HEK293 (cell line): Measurements from ENCODE around the gene DLG2.

ENCODE experiments used
- CTCF ChIA-PET: fragments of 350-600 bp; formaldehyde crosslinking; extraction: SDS; loops from one replicate; lab custom pipeline; 2021; ENCODE audit warnings: antibody characterized with exemption; lab: Yijun Ruan, JAX
- POLR2A ChIA-PET: fragments of 300-600 bp; formaldehyde crosslinking; extraction: SDS; loops from one replicate; lab custom pipeline; 2020; ENCODE audit warnings: antibody characterized with exemption, inconsistent platforms; lab: Yijun Ruan, JAX
- H3K27ac ChIP-seq: fragments of 200-500 bp; sonication (Bioruptor generic); 2 replicates; pipeline ENCODE4 v1.5.1; 2014; ENCODE audit warnings: low read depth, low read length, control low read depth, inconsistent platforms; ENCODE audit errors: extremely low read depth
- H3K36me3 ChIP-seq, 2 experiments: fragments of 200-500 bp in 1 of 2; sonication (Bioruptor generic) in 1 of 2; 1 replicate in 1 of 2; 2 replicates in 1 of 2; pipeline ENCODE4 v1.5.1; 2014 to 2017; ENCODE audit warnings: inconsistent platforms in 2 of 2, low read length in 2 of 2; ENCODE audit not compliant: control insufficient read depth in 2 of 2, insufficient read depth in 1 of 2
- H3K4me1 ChIP-seq: fragments of 200-500 bp; sonication (Bioruptor generic); 2 replicates; pipeline ENCODE4 v1.5.1; 2014; ENCODE audit warnings: mild to moderate bottlenecking, low read length, inconsistent platforms; ENCODE audit not compliant: control insufficient read depth, insufficient read depth
- H3K4me3 ChIP-seq: 2 replicates; pipeline ENCODE4 v1.5.1; 2011; ENCODE audit warnings: low read depth, mild to moderate bottlenecking, control low read depth, low read length, moderate library complexity
- H3K9me3 ChIP-seq: fragments of 200-500 bp; sonication (Bioruptor generic); 2 replicates; pipeline ENCODE4 v1.5.1; 2014; ENCODE audit warnings: low read depth, low read length, inconsistent platforms; ENCODE audit not compliant: control insufficient read depth, insufficient read depth
- SCRT1 ChIP-seq: fragments of 450-650 bp; formaldehyde crosslinking; IDR thresholded peaks from 2 replicates; pipeline ENCODE4 v1.5.1; 2016; ENCODE audit warnings: missing biosample characterization, missing genetic modification characterization, borderline replicate concordance
- SCRT2 ChIP-seq: fragments of 450-650 bp; formaldehyde crosslinking; IDR thresholded peaks from 2 replicates; pipeline ENCODE4 v1.5.1; 2016; ENCODE audit warnings: missing biosample characterization, missing genetic modification characterization
- TCF7L2 ChIP-seq: IDR thresholded peaks from 2 replicates; pipeline ENCODE4 v1.6.1; 2011; ENCODE audit warnings: low read depth, mild to moderate bottlenecking, inconsistent platforms, low read length, moderate library complexity, borderline replicate concordance
- ZBTB17 ChIP-seq: fragments of 450-650 bp; formaldehyde crosslinking; IDR thresholded peaks from 2 replicates; pipeline ENCODE4 v1.5.1; 2016; ENCODE audit warnings: missing biosample characterization, missing genetic modification characterization
- ZBTB21 ChIP-seq: fragments of 450-650 bp; formaldehyde crosslinking; IDR thresholded peaks from 2 replicates; pipeline ENCODE4 v1.5.1; 2017; ENCODE audit warnings: missing biosample characterization, missing genetic modification characterization
- ZBTB48 ChIP-seq: fragments of 450-650 bp; formaldehyde crosslinking; IDR thresholded peaks from 2 replicates; pipeline ENCODE4 v1.5.1; 2016; ENCODE audit warnings: missing biosample characterization, missing genetic modification characterization
- ZNF174 ChIP-seq: fragments of 450-650 bp; formaldehyde crosslinking; IDR thresholded peaks from 2 replicates; pipeline ENCODE4 v1.5.0; 2017; ENCODE audit warnings: missing biosample characterization, mild to moderate bottlenecking, missing genetic modification characterization
- ZNF248 ChIP-seq: fragments of 450-650 bp; formaldehyde crosslinking; IDR thresholded peaks from 2 replicates; pipeline ENCODE4 v1.5.1; 2017; ENCODE audit warnings: missing biosample characterization, missing genetic modification characterization
- ZNF335 ChIP-seq: fragments of 450-650 bp; formaldehyde crosslinking; conservative IDR thresholded peaks from 2 replicates; pipeline ENCODE4 v1.5.1; 2016; ENCODE audit warnings: missing biosample characterization, missing genetic modification characterization
- ZNF341 ChIP-seq: fragments of 450-650 bp; formaldehyde crosslinking; IDR thresholded peaks from 2 replicates; pipeline ENCODE4; 2016; ENCODE audit warnings: low read depth, missing biosample characterization, missing genetic modification characterization
- ZNF548 ChIP-seq: fragments of 450-650 bp; formaldehyde crosslinking; IDR thresholded peaks from 2 replicates; pipeline ENCODE4 v1.5.1; 2016; ENCODE audit warnings: missing biosample characterization, missing genetic modification characterization
- TF ChIP-seq, protein P1 (sequence below): fragments of 450-650 bp; formaldehyde crosslinking; IDR thresholded peaks from 2 replicates; pipeline ENCODE4 v1.5.1; 2016; ENCODE audit warnings: missing biosample characterization, missing genetic modification characterization
- TF ChIP-seq, protein P2 (sequence below): fragments of 450-650 bp; formaldehyde crosslinking; IDR thresholded peaks from 2 replicates; pipeline ENCODE4 v1.5.1; 2016; ENCODE audit warnings: missing biosample characterization, missing genetic modification characterization
- TF ChIP-seq, protein P3 (sequence below): fragments of 450-650 bp; formaldehyde crosslinking; IDR thresholded peaks from 2 replicates; pipeline ENCODE4 v1.5.1; 2016; ENCODE audit warnings: missing biosample characterization, missing genetic modification characterization

Gene DLG2

DNA sequence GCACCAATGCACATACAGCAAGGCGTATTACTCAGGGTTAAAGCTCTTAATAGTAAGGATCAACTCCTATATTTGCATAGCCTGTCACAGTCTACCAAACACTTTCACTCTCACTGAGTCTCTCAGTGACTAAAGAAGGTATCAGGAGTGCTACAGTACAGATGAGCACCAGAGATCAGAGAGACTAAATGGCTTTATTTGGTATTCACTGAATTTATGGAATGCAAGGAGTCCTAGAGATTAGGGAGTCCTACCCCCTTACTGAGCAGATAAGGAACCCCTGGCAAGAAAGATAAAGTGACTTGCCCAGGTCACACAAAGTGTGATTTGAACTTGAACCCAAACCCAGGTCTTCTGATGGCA lies 1944.6 kb downstream of the DLG2 start (continued):
- TF ChIP-seq ZNF341 (no peak), ZBTB48 (no peak), ZNF335 (tag by site-specific recombination) (no peak), ZNF248 (tag by site-specific recombination) (no peak), SCRT2 (tag by site-specific recombination) (no peak), ZBTB21 (tag by site-specific recombination) (no peak), SCRT1 (tag by site-specific recombination) (no peak)
- TF ChIP-seq, all 188 proteins: peak for 0

DNA sequence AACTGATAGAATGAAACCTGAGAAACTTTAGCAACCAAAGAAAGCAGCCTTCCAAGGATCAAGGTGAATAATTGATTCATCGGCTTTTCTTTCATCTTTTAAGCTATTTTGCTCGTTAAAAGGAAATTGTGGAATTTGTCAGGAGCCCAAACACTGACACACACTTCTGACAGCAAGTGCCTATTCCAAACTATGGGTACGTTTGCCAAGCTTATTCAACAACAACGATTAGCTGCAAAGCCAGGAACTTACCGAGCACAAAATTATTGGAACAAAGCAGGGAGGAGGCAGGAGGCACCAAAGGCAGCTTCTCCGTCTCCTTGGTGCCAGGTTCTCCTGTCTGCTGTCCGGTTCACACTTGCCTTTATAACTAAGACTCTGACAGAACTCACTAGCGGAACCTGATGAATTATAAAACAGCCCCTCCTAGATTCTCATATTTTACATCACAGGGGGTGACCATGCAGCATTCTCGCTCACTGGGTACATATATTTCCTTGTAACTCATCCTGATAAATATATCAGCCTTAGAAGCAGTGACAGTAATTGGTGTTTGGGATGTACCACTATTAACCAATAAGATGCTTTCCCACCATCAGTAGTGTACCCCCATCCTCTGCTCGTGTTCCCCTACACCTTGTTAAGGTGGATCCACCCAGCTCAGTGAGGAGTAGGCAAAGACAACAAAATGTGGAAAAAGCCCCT lies 1945.1 kb downstream of the DLG2 start:
- CTCF ChIA-PET = interaction anchor here (1.2 to 2.1 kb wide), 4 partner anchors 11 to 432 kb away, joined by 3 to 5 read pairs (median 4); no protein-coding TSS in a partner anchor
- 0 out of 2 replicates have a peak, but pooled peaks cover 2% of the 10 kb centered on the region for H3K4me1 ChIP-seq

DNA sequence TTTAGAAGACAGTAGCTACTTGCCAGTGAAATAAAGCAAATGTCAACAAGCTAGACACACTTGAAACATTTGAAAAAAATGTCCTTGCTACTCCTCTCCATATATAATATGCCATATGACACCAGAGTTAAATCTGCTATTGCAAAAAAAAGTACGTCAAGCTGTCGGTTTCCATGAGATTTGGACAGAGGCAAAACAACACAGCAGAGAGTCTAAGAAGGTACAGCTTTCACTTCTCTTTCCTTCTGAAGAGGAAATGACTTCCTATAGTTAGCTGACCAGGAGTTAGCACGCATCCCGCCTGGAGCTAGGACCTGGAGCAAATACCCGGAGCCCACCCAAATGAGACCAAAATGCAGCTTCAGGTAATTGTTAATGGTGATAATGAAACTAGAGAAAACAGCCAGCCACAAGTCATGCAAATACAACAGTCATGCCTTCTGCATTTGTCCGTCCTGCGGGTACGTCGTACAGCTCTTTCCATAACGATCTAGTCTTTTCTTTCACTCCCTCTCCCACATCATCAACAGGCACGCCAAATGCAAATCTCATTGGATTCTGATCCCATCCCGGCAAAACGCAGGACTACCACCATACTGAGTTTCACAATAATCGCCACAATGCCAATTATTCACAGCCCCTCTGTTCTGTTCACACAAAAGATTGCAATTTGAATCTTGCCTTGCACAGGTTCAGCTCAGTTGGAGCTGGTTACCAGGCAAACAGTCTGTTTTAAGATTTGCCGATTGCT lies 1945.9 kb downstream of the DLG2 start:
- 0 out of 2 replicates have a peak, but pooled peaks cover 2% of the 10 kb centered on the region for H3K4me1 ChIP-seq
- H3K4me3 ChIP-seq = peak overlapping the region; percentile 27
- H3K9me3 ChIP-seq = no peaks in the 10 kb centered on the region
- H3K36me3 ChIP-seq = no peaks in the 10 kb centered on the region
- H3K27ac ChIP-seq = no peak overlapping the region
- ChIA-PET POLR2A (interaction anchor here (0.5 to 0.9 kb wide), 3 partner anchors 187 to 780 kb away, joined by 3 to 4 read pairs (median 3); partner anchors contain the start of genes CCDC90B and DDIAS), CTCF (interaction anchor here (0.6 to 2.1 kb wide), 4 partner anchors 10 to 519 kb away, joined by 3 to 5 read pairs (median 4); no protein-coding TSS in a partner anchor)
- TF ChIP-seq, protein P1, sequence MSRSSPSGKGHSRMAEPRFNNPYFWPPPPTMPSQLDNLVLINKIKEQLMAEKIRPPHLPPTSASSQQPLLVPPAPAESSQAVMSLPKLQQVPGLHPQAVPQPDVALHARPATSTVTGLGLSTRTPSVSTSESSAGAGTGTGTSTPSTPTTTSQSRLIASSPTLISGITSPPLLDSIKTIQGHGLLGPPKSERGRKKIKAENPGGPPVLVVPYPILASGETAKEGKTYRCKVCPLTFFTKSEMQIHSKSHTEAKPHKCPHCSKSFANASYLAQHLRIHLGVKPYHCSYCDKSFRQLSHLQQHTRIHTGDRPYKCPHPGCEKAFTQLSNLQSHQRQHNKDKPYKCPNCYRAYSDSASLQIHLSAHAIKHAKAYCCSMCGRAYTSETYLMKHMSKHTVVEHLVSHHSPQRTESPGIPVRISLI (tag by site-specific recombination) = 0 out of 2 replicates have a peak, but pooled peaks have one; percentile 7
- TF ChIP-seq ZBTB48 (no peak), ZBTB17 (tag by site-specific recombination) (peak; percentile 75), ZNF548 (tag by site-specific recombination) (no peak), ZNF335 (tag by site-specific recombination) (peak; percentile 90), SCRT1 (tag by site-specific recombination) (0 out of 2 replicates have a peak, but pooled peaks have one; percentile 10)
- TF ChIP-seq, protein P2, sequence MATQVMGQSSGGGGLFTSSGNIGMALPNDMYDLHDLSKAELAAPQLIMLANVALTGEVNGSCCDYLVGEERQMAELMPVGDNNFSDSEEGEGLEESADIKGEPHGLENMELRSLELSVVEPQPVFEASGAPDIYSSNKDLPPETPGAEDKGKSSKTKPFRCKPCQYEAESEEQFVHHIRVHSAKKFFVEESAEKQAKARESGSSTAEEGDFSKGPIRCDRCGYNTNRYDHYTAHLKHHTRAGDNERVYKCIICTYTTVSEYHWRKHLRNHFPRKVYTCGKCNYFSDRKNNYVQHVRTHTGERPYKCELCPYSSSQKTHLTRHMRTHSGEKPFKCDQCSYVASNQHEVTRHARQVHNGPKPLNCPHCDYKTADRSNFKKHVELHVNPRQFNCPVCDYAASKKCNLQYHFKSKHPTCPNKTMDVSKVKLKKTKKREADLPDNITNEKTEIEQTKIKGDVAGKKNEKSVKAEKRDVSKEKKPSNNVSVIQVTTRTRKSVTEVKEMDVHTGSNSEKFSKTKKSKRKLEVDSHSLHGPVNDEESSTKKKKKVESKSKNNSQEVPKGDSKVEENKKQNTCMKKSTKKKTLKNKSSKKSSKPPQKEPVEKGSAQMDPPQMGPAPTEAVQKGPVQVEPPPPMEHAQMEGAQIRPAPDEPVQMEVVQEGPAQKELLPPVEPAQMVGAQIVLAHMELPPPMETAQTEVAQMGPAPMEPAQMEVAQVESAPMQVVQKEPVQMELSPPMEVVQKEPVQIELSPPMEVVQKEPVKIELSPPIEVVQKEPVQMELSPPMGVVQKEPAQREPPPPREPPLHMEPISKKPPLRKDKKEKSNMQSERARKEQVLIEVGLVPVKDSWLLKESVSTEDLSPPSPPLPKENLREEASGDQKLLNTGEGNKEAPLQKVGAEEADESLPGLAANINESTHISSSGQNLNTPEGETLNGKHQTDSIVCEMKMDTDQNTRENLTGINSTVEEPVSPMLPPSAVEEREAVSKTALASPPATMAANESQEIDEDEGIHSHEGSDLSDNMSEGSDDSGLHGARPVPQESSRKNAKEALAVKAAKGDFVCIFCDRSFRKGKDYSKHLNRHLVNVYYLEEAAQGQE = peak; percentile 80
- TF ChIP-seq, protein P3, sequence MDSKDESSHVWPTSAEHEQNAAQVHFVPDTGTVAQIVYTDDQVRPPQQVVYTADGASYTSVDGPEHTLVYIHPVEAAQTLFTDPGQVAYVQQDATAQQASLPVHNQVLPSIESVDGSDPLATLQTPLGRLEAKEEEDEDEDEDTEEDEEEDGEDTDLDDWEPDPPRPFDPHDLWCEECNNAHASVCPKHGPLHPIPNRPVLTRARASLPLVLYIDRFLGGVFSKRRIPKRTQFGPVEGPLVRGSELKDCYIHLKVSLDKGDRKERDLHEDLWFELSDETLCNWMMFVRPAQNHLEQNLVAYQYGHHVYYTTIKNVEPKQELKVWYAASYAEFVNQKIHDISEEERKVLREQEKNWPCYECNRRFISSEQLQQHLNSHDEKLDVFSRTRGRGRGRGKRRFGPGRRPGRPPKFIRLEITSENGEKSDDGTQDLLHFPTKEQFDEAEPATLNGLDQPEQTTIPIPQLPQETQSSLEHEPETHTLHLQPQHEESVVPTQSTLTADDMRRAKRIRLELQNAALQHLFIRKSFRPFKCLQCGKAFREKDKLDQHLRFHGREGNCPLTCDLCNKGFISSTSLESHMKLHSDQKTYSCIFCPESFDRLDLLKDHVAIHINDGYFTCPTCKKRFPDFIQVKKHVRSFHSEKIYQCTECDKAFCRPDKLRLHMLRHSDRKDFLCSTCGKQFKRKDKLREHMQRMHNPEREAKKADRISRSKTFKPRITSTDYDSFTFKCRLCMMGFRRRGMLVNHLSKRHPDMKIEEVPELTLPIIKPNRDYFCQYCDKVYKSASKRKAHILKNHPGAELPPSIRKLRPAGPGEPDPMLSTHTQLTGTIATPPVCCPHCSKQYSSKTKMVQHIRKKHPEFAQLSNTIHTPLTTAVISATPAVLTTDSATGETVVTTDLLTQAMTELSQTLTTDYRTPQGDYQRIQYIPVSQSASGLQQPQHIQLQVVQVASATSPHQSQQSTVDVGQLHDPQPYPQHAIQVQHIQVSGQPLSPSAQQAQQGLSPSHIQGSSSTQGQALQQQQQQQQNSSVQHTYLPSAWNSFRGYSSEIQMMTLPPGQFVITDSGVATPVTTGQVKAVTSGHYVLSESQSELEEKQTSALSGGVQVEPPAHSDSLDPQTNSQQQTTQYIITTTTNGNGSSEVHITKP (tag by site-specific recombination) = peak; percentile 28; the same call in 1 of the 2 replicates

More for the DNA sequence above, 1945.1 kb downstream of the DLG2 start:
- H3K27ac ChIP-seq = no peak overlapping the region
- H3K9me3 ChIP-seq = no peaks in the 10 kb centered on the region
- TF ChIP-seq, protein P3 (tag by site-specific recombination) = peak; percentile 97
- TF ChIP-seq ZNF174 (tag by site-specific recombination) = no peak
- peak; percentile 26; the same call in 1 of the 2 replicates for TF ChIP-seq TCF7L2
- POLR2A ChIA-PET = interaction anchor here (0.5 kb wide), 1 partner anchor 781 kb away, joined by 3 read pairs; the partner anchor contains the start of gene DDIAS
- no peaks in the 10 kb centered on the region for H3K36me3 ChIP-seq
- H3K4me3 ChIP-seq = peak overlapping the region; percentile 27
